Measurements from ENCODE around the gene DLG1.

DNA sequence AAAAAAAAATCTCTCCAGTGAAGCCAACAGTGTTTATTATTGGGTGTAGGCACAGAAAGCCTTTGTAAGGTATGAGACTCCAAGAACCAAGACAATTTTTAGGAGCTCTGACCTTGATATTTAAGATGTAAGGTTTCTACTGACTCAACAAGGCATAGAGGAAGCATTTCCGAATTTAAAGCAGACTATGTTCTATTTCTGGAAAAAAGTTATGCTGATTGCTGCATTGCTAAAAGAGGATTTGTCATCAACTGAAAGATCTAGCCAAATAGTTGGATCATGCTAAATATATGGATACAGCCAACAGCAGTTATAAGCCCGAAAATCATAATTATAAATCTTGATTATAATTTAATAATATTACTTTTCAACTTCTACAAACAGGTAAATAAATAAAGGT lies 215.5 kb downstream of the DLG1 start:
- TF ChIP-seq, protein P1, sequence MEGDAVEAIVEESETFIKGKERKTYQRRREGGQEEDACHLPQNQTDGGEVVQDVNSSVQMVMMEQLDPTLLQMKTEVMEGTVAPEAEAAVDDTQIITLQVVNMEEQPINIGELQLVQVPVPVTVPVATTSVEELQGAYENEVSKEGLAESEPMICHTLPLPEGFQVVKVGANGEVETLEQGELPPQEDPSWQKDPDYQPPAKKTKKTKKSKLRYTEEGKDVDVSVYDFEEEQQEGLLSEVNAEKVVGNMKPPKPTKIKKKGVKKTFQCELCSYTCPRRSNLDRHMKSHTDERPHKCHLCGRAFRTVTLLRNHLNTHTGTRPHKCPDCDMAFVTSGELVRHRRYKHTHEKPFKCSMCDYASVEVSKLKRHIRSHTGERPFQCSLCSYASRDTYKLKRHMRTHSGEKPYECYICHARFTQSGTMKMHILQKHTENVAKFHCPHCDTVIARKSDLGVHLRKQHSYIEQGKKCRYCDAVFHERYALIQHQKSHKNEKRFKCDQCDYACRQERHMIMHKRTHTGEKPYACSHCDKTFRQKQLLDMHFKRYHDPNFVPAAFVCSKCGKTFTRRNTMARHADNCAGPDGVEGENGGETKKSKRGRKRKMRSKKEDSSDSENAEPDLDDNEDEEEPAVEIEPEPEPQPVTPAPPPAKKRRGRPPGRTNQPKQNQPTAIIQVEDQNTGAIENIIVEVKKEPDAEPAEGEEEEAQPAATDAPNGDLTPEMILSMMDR (conservative IDR thresholded peaks at IDR 0.05 in 1 of 2, IDR thresholded peaks at IDR 0.05 in 1 of 2; ENCODE audit: low read depth in 1 of 2, low read length in 2 of 2): no peak
- no peak for TF ChIP-seq EZH2 (IDR thresholded peaks at IDR 0.05; ENCODE audit: low read length, missing control alignments)

All from fibroblast of lung (primary cell).